B cell (primary cell): ENCODE results near the gene BAIAP3. TPM values are rescaled to one million over a fixed set of nuclear protein-coding genes. Genes with fewer than 3 reads are reported as not detected.

Source experiments
- ATAC-seq: fragments of 200-7000 bp; cut with Tn5 transposase; one replicate; pipeline ENCODE4 v1.10.0; 2021; ENCODE audit warnings: low read depth, mild to moderate bottlenecking, moderate number of reproducible peaks, moderate library complexity
- CTCF ChIA-PET: fragments of 350-600 bp; sonication (Branson Sonifier 250); formaldehyde crosslinking; loops from one replicate; lab custom pipeline; 2021; ENCODE audit warnings: antibody characterized with exemption, inconsistent platforms; lab: Charles Lee
- POLR2A ChIA-PET: fragments of 350-600 bp; sonication (Branson Sonifier 250); formaldehyde crosslinking; loops from one replicate; lab custom pipeline; 2021; ENCODE audit warnings: antibody characterized with exemption; lab: Charles Lee
- DNase-seq: peaks from one replicate; pipeline ENCODE4 v3.0.0; 2013
- H2AFZ ChIP-seq: 2 replicates; pipeline ENCODE4 v1.6.1; 2012; ENCODE audit warnings: mild to moderate bottlenecking, low read depth, low read length; ENCODE audit not compliant: insufficient read depth, poor library complexity, severe bottlenecking
- H3K27ac ChIP-seq, 2 donors: 1 replicate in 1 of 2; 2 replicates in 1 of 2; pipeline ENCODE4 v1.5.1; 2012 to 2013; ENCODE audit warnings: low read length in 2 of 2, mild to moderate bottlenecking in 2 of 2, moderate library complexity in 1 of 2
- H3K27me3 ChIP-seq, 4 experiments: fragments of 200-600 bp in 1 of 4; sonication (generic) in 1 of 4; replicated peaks in 1 of 4; 1 replicate in 2 of 4; 2 replicates in 2 of 4; pipeline versions ENCODE4 v1.6.1 to v1.7.0; 2013 to 2016; ENCODE audit warnings: low read length in 3 of 4, mild to moderate bottlenecking in 2 of 4, mixed read lengths in 1 of 4, moderate library complexity in 1 of 4; ENCODE audit not compliant: insufficient read depth in 4 of 4, control insufficient read depth in 3 of 4; ENCODE audit errors: control extremely low read depth in 1 of 4
- H3K36me3 ChIP-seq, 2 experiments: replicated peaks in 1 of 2; 1 replicate in 1 of 2; 2 replicates in 1 of 2; pipeline versions ENCODE4 v1.6.1 to v1.7.1; 2013; ENCODE audit warnings: low read length in 1 of 2; ENCODE audit not compliant: insufficient read depth in 2 of 2, control insufficient read depth in 1 of 2; ENCODE audit errors: control extremely low read depth in 1 of 2, extremely low read depth in 1 of 2
- H3K4me1 ChIP-seq, 2 donors: fragments of 200-600 bp in 1 of 2; sonication (generic) in 1 of 2; 1 replicate in 1 of 2; 2 replicates in 1 of 2; pipeline versions ENCODE4 v1.5.1 to v1.6.1; 2013 to 2017; ENCODE audit warnings: low read length in 2 of 2; ENCODE audit not compliant: control insufficient read depth in 2 of 2, insufficient read depth in 2 of 2
- H3K4me2 ChIP-seq: replicated peaks from 2 replicates; pipeline ENCODE3; 2012; ENCODE audit warnings: mild to moderate bottlenecking, low read depth, low read length; ENCODE audit not compliant: poor library complexity, severe bottlenecking
- H3K4me3 ChIP-seq, 5 experiments: fragments of 200-600 bp in 1 of 5; sonication (generic) in 1 of 5; 1 replicate in 3 of 5; 2 replicates in 2 of 5; pipeline versions ENCODE4 v1.5.1 to v1.7.0; 2011 to 2016; ENCODE audit warnings: low read length in 4 of 5, mild to moderate bottlenecking in 4 of 5, low read depth in 2 of 5, control low read depth in 1 of 5, moderate library complexity in 1 of 5; ENCODE audit not compliant: insufficient read depth in 1 of 5; ENCODE audit errors: control extremely low read depth in 1 of 5, extremely low read depth in 1 of 5
- H3K79me2 ChIP-seq: fragments of 200-600 bp; sonication (generic); one replicate; pipeline ENCODE4 v1.6.0; 2016; ENCODE audit warnings: low read length; ENCODE audit not compliant: control insufficient read depth, insufficient read depth
- H3K9ac ChIP-seq: fragments of 200-600 bp; sonication (generic); 2 replicates; pipeline ENCODE4 v1.6.1; 2017; ENCODE audit warnings: mild to moderate bottlenecking, low read length, moderate library complexity
- H3K9me3 ChIP-seq, 3 donors: one replicate each; pipeline versions ENCODE4 v1.6.1 to v1.7.1; 2013; ENCODE audit warnings: low read length in 2 of 3; ENCODE audit not compliant: control insufficient read depth in 2 of 3, insufficient read depth in 1 of 3; ENCODE audit errors: control extremely low read depth in 1 of 3
- H4K20me1 ChIP-seq: 2 replicates; pipeline ENCODE4 v1.6.0; 2012; ENCODE audit warnings: mild to moderate bottlenecking, low read length; ENCODE audit not compliant: insufficient read depth, control insufficient read depth, poor library complexity, severe bottlenecking
- H3K27ac Mint-ChIP-seq: one replicate; pipeline ENCODE4 v1.8.0; 2021; ENCODE audit warnings: mixed read lengths
- H3K27me3 Mint-ChIP-seq: one replicate; pipeline ENCODE4 v1.8.0; 2021; ENCODE audit warnings: mixed read lengths
- H3K4me1 Mint-ChIP-seq: one replicate; pipeline ENCODE4 v1.8.0; 2021; ENCODE audit warnings: mixed read lengths
- H3K4me3 Mint-ChIP-seq: one replicate; pipeline ENCODE4 v1.8.0; 2021; ENCODE audit warnings: mixed read lengths
- H3K9me3 Mint-ChIP-seq: one replicate; pipeline ENCODE4 v1.8.0; 2022; ENCODE audit warnings: mixed read lengths; ENCODE audit not compliant: insufficient read depth
- CTCF ChIP-seq: fragments of 200-600 bp; IDR thresholded peaks from one replicate; pipeline ENCODE4 v1.8.0; 2022; ENCODE audit warnings: antibody characterized with exemption, mild to moderate bottlenecking
- EZH2 ChIP-seq: IDR thresholded peaks from 2 replicates; pipeline ENCODE4 v1.6.1; 2012; ENCODE audit warnings: borderline replicate concordance, low read depth, mild to moderate bottlenecking, moderate library complexity, low read length; ENCODE audit not compliant: insufficient read depth, poor library complexity, severe bottlenecking
- WGBS: methylation state at CpG from one replicate; pipeline ENCODE4 v1.1.5; 2013; ENCODE audit warnings: missing lambda C conversion rate; ENCODE audit not compliant: insufficient coverage; 5-methylcytosine and 5-hydroxymethylcytosine counted together
- intact Hi-C: fragments of 100-400 bp; cut with micrococcal nuclease; formaldehyde crosslinking; loops from one replicate; pipeline ENCODE4 v1.10.0; 2022
- polyA minus RNA-seq: library from RNA; depleted of rRNA, polyadenylated mRNA; stranded (reverse); fragments of >200 nt; gene quantifications from 2 replicates; pipeline ENCODE4 v1.2.3, GENCODE V29; 2012
- polyA plus RNA-seq: library from polyadenylated mRNA; depleted of rRNA; stranded (reverse); fragments of >200 nt; gene quantifications from 2 replicates; pipeline ENCODE4 v1.2.3, GENCODE V29; 2012
- total RNA-seq, 2 donors: library from RNA; stranded (reverse); fragments of 120-200 nt in 1 of 2; gene quantifications; 1 replicate in 1 of 2; 2 replicates in 1 of 2; pipeline versions ENCODE4 v1.2.3 to v1.2.4, GENCODE V29; 2013 to 2022

The BAIAP3 gene, protein sequence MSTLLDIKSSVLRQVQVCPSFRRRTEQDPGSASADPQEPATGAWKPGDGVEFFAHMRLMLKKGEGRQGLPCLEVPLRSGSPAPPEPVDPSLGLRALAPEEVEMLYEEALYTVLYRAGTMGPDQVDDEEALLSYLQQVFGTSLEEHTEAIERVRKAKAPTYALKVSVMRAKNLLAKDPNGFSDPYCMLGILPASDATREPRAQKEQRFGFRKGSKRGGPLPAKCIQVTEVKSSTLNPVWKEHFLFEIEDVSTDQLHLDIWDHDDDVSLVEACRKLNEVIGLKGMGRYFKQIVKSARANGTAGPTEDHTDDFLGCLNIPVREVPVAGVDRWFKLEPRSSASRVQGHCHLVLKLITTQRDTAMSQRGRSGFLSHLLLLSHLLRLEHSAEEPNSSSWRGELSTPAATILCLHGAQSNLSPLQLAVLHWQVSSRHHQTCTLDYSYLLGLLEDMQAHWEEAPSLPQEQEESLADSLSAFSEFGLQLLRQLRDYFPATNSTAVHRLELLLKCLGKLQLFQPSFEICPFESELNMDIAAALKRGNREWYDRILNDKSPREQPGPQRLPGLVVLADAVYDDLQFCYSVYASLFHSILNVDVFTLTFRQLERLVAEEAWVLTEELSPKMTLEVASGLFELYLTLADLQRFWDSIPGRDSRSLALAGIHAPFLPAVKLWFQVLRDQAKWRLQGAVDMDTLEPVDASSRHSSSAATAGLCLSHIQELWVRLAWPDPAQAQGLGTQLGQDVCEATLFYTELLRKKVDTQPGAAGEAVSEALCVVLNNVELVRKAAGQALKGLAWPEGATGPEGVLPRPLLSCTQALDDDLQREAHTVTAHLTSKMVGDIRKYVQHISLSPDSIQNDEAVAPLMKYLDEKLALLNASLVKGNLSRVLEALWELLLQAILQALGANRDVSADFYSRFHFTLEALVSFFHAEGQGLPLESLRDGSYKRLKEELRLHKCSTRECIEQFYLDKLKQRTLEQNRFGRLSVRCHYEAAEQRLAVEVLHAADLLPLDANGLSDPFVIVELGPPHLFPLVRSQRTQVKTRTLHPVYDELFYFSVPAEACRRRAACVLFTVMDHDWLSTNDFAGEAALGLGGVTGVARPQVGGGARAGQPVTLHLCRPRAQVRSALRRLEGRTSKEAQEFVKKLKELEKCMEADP
- total RNA-seq (130 TPM in 2 replicates), polyA plus RNA-seq (67.1 and 119 TPM in 2 replicates), polyA minus RNA-seq (45.9 and 52.4 TPM in 2 replicates)
- total RNA-seq (2013): 22.8 TPM

GRCh38 chr16:1333149-1333812 is at the start of gene BAIAP3:
Gene BAIAP3, plus strand, starts transcription at chr16:1333645. Its CDS starts 4,905 bp downstream, at chr16:1338550.
- Mint-ChIP-seq H3K4me3 (peak within 1 kb of the TSS; percentile 88), H3K4me1 (peaks cover 23% of the 10 kb centered on the region), H3K9me3 (no peaks in the 10 kb centered on the region), H3K27ac (peak within 1 kb of the TSS; percentile 96), H3K27me3 (peaks cover 7% of the 10 kb centered on the region)
- DNase-seq: peak; percentile 69
- Histone ChIP-seq H3K9ac (peak within 1 kb of the TSS; percentile 76), H3K9me3 (peaks cover 0 to 25% (median 3%) of the 10 kb centered on the region in 3 donors), H3K36me3 (no peaks in the 10 kb centered on the region), H3K4me1 (peaks cover 48 to 65% of the 10 kb centered on the region in 2 donors), H4K20me1 (peaks cover 18% of the 10 kb centered on the region), H3K27me3 (peaks cover 0 to 47% (median 20%) of the 10 kb centered on the region in 4 experiments), H3K27ac (peak within 1 kb of the TSS; percentile 90 to 91), H3K79me2 (peaks cover 3% of the 10 kb centered on the region), H3K4me3 (peak within 1 kb of the TSS in 4 of 5 experiments; percentile 37 to 63 (median 54)), H2AFZ (no peak within 1 kb of the TSS), H3K4me2 (peak within 1 kb of the TSS; percentile 97)
- CTCF ChIA-PET: interaction anchor here (1.2 kb wide), 1 partner anchor 32 kb away, joined by 3 read pairs; no protein-coding TSS in a partner anchor
- intact Hi-C loops: loop anchor here (1.0 kb wide), 1 partner anchor 9 kb away; no protein-coding TSS in a partner anchor
- TF ChIP-seq EZH2 (no peak), CTCF (no peak)
- 6% methylated on average over 78 of the region's 83 CpGs for WGBS
- peak; percentile 62 for ATAC-seq
- POLR2A ChIA-PET: interaction anchor here (1.6 to 2.1 kb wide), 2 partner anchors 28 to 87 kb away, joined by 6 to 10 read pairs; partner anchors contain the start of gene UQCC4
